Gastroesophageal sphincter (tissue), 3 donors: ENCODE results near the gene POMP.

Experiments used
- CTCF ChIP-seq, 4 experiments: fragments of 200-600 bp in 2 of 4; fragments of 450-650 bp in 2 of 4; sonication (generic) in 1 of 4; IDR thresholded peaks; one replicate each; pipeline ENCODE4 v1.5.1; 2017 to 2019; ENCODE audit warnings: antibody characterized with exemption in 4 of 4, mild to moderate bottlenecking in 2 of 4, moderate library complexity in 2 of 4
- POLR2A ChIP-seq, 2 donors: fragments of 450-650 bp; IDR thresholded peaks; one replicate each; pipeline ENCODE4 v1.6.1; 2017; ENCODE audit warnings: antibody characterized with exemption in 2 of 2, mild to moderate bottlenecking in 2 of 2, moderate library complexity in 1 of 2
- POLR2AphosphoS5 ChIP-seq: sonication (generic); formaldehyde crosslinking; IDR thresholded peaks from one replicate; pipeline ENCODE4 v1.6.1; 2017; ENCODE audit warnings: antibody characterized with exemption

DNA sequence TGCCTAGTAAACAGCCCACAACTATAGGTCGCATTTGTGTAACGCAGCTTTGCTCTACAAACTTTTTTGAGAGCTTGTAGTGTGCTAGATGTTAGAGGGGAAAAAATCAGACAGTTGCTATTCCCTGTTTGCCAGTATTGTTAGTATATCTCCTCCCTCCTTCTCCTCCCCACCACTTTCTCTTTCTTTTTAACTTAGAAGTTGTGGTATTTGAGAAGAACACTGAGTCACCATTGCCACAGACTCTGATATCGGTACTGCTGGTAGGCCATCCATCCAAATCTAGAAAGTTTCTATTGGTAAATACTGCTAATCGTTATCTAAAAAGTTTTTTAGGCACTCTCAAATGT lies 666 bp downstream of the POMP start:
- TF ChIP-seq CTCF (IDR thresholded peaks at IDR 0.05) (no peak), POLR2AphosphoS5 (no peak), POLR2A (IDR thresholded peaks at IDR 0.05) (no peak)
